ENCODE results near the gene AUTS2. TPM values are rescaled to one million over a fixed set of nuclear protein-coding genes. Genes with fewer than 3 reads are reported as not detected.

AUTS2 gene
- total RNA-seq, 1 donor from 2014 or later, result 125 TPM

DNA sequence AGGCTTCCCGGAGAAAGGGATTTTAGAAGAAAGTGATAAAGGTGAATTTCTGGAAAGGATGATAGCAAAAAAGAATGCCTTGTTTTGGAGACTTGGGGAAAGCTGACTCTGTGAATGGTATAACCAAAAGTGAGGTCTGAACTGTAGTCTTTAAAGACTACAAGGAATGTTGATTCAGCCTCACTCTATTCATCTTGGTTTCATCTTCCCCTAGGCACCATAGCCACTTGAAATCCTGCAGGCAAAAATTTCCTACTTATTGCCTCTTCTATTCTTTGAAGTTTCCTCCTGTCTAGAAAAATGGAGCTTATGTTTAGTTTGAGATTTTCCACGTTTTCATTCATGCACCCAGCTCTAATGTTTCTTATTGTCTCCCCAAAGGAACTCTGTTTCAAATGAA, 518.0 kb downstream of the AUTS2 start:
- Mint-ChIP-seq H3K9me3 (ENCODE audit: low read depth) (peaks cover 7% of the 10 kb centered on the region), H3K27ac (no peak overlapping the region), H3K36me3 (ENCODE audit: insufficient read depth) (peaks cover 18% of the 10 kb centered on the region), H3K4me3 (ENCODE audit: low read depth) (no peak overlapping the region), H3K4me1 (ENCODE audit: low read depth) (no peaks in the 10 kb centered on the region), H3K27me3 (no peaks in the 10 kb centered on the region)
- TF ChIP-seq, protein P1, sequence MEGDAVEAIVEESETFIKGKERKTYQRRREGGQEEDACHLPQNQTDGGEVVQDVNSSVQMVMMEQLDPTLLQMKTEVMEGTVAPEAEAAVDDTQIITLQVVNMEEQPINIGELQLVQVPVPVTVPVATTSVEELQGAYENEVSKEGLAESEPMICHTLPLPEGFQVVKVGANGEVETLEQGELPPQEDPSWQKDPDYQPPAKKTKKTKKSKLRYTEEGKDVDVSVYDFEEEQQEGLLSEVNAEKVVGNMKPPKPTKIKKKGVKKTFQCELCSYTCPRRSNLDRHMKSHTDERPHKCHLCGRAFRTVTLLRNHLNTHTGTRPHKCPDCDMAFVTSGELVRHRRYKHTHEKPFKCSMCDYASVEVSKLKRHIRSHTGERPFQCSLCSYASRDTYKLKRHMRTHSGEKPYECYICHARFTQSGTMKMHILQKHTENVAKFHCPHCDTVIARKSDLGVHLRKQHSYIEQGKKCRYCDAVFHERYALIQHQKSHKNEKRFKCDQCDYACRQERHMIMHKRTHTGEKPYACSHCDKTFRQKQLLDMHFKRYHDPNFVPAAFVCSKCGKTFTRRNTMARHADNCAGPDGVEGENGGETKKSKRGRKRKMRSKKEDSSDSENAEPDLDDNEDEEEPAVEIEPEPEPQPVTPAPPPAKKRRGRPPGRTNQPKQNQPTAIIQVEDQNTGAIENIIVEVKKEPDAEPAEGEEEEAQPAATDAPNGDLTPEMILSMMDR (IDR thresholded peaks at IDR 0.05; ENCODE audit: unreplicated experiment), result no peak
- no peak for DNase-seq (ENCODE audit: low spot score, unreplicated experiment)

DNA sequence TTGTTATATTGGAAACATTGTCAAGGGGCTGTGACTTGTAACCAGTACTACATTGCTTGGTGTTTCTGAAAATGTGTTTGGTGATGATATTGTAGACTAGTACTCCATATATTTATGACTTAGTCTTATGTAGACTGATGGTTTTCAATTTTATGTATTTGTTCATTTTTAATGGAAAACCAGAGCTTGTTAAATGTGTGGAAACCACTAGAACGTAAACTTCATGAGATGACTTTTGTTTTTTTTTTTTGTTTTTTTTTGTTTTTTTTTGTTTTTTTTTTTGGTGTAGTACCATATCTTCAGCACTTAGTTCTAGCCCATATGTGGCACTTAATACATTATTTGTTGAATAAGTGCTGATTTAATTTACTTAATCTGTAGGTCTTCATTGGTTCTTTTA, 518.6 kb downstream of the AUTS2 start:
- DNase-seq (ENCODE audit: low spot score, unreplicated experiment), result no peak
- no peak overlapping the region for H3K27ac Mint-ChIP-seq
- no peak overlapping the region for H3K4me3 Mint-ChIP-seq (ENCODE audit: low read depth)
- H3K4me1 Mint-ChIP-seq (ENCODE audit: low read depth), result no peaks in the 10 kb centered on the region
- peaks cover 13% of the 10 kb centered on the region for H3K9me3 Mint-ChIP-seq (ENCODE audit: low read depth)
- TF ChIP-seq, protein P1 (IDR thresholded peaks at IDR 0.05; ENCODE audit: unreplicated experiment), result no peak
- peaks cover 24% of the 10 kb centered on the region for H3K36me3 Mint-ChIP-seq (ENCODE audit: insufficient read depth)
- no peaks in the 10 kb centered on the region for H3K27me3 Mint-ChIP-seq

DNA sequence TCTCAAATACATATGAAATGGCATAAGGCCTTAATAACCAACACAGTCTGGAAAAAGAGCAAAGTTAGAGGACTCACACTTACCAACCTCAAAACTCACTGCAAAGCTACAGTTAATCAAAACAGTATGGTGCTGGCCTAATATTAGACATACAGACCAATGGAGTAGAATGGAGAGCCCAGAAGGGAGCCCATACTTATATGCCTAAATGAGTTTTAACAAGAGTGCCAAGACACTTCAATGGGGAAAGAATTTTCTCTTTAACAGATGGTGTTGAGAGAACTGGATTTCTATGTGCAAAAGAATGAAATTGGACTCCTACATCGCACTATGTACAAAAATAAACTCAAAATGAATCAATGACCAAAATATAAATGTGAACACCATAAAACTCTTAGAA, 522.6 kb downstream of the AUTS2 start:
- no peaks in the 10 kb centered on the region for H3K4me1 Mint-ChIP-seq (ENCODE audit: low read depth)
- no peaks in the 10 kb centered on the region for H3K27me3 Mint-ChIP-seq
- H3K9me3 Mint-ChIP-seq (ENCODE audit: low read depth), result peaks cover 35% of the 10 kb centered on the region
- no peak for DNase-seq (ENCODE audit: low spot score, unreplicated experiment)
- H3K36me3 Mint-ChIP-seq (ENCODE audit: insufficient read depth), result peaks cover 48% of the 10 kb centered on the region
- TF ChIP-seq, protein P1 (IDR thresholded peaks at IDR 0.05; ENCODE audit: unreplicated experiment), result no peak
- no peak overlapping the region for H3K27ac Mint-ChIP-seq
- no peak overlapping the region for H3K4me3 Mint-ChIP-seq (ENCODE audit: low read depth)

DNA sequence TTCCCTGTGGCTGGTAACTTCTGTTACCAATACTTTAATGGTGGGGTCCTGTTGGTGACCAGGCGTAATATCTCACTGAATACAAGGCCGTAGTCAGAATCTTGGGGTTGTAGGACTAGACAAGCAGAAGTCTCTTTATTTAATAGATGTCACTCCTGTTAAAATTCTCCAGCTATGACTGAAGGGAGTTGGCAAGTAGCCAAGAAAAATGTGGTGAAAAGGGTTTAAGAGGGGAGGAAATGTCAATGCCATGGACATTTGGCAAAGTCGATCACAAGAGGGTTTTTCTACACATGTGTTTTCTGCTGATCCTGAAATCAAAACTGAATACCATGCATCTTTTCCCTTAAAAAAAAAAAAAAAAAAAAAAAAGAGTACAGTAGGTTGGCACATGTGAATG, 533.5 kb downstream of the AUTS2 start:
- H3K27me3 Mint-ChIP-seq, result no peaks in the 10 kb centered on the region
- TF ChIP-seq, protein P1 (IDR thresholded peaks at IDR 0.05; ENCODE audit: unreplicated experiment), result no peak
- peaks cover 8% of the 10 kb centered on the region for H3K4me1 Mint-ChIP-seq (ENCODE audit: low read depth)
- H3K36me3 Mint-ChIP-seq (ENCODE audit: insufficient read depth), result peaks cover 8% of the 10 kb centered on the region
- H3K4me3 Mint-ChIP-seq (ENCODE audit: low read depth), result no peak overlapping the region
- no peak for DNase-seq (ENCODE audit: low spot score, unreplicated experiment)
- H3K27ac Mint-ChIP-seq, result no peak overlapping the region
- peaks cover 4% of the 10 kb centered on the region for H3K9me3 Mint-ChIP-seq (ENCODE audit: low read depth)

DNA sequence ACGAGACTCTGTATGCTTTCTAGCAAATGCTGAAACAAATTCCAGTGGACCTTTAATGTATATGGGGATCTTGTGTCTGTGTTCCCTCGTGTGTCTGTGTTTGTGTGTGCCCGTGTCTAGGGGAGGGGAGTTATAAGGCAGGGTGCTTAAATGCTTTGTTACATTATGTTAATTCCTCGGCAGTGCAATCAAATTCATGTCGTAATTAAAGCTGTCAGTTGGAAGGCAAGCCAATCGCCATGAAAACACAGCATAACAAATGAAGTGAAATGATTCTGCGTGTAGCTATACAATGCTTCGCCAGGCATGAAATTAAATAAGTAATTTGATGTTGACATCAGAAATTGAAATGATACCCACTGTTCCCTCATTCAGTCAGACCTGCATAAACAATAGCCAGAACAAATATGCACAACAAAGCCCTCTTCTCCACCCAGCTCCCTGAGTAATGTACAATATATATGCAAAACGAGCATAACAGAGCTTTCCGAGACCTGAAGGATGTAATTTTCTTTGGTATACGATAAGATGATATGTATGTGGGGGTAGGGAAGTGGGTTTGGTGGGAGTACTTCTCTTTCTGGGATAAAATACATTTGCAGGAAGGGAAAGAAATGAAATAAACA, 534.1 kb downstream of the AUTS2 start:
- Mint-ChIP-seq H3K36me3 (ENCODE audit: insufficient read depth) (peaks cover 7% of the 10 kb centered on the region), H3K27ac (no peak overlapping the region), H3K4me3 (ENCODE audit: low read depth) (no peak overlapping the region), H3K9me3 (ENCODE audit: low read depth) (peaks cover 3% of the 10 kb centered on the region), H3K27me3 (no peaks in the 10 kb centered on the region), H3K4me1 (ENCODE audit: low read depth) (peaks cover 8% of the 10 kb centered on the region)
- TF ChIP-seq, protein P1 (IDR thresholded peaks at IDR 0.05; ENCODE audit: unreplicated experiment), result no peak
- no peak for DNase-seq (ENCODE audit: low spot score, unreplicated experiment)
